HG03457 (cell line): ENCODE results near the gene LRP1B.
"Not testable (repeated sequence)": the region's sequence is repeated elsewhere in the genome, so short reads cannot be mapped to it uniquely, and the experiment has no call there.

Source experiments
- ATAC-seq: cut with Tn5 transposase; IDR thresholded peaks from one replicate; pipeline ENCODE4 v1.9.1; 2021; ENCODE audit warnings: moderate number of reproducible peaks; ENCODE audit not compliant: unreplicated experiment

LRP1B gene

GRCh38 chr2:141906678-141907077 lies 224.1 kb downstream of the LRP1B start:
- no peak for ATAC-seq

GRCh38 chr2:141900826-141901225 lies 230.0 kb downstream of the LRP1B start:
- ATAC-seq, result no peak

- no peak for ATAC-seq
These were observed 231.1 kb downstream of the LRP1B start for GRCh38 chr2:141899740-141900139.

- ATAC-seq, result no peak
These were observed 241.0 kb downstream of the LRP1B start for GRCh38 chr2:141889788-141890187.

- no peak for ATAC-seq
These were observed 241.7 kb downstream of the LRP1B start for GRCh38 chr2:141888987-141889555.

GRCh38 chr2:141887363-141887762 lies 243.5 kb downstream of the LRP1B start:
- no peak for ATAC-seq

- no peak for ATAC-seq
These were observed 252.8 kb downstream of the LRP1B start for GRCh38 chr2:141878016-141878415.

- no peak for ATAC-seq
These were observed 258.7 kb downstream of the LRP1B start for GRCh38 chr2:141871913-141872634.

- ATAC-seq, result no peak
These were observed 261.2 kb downstream of the LRP1B start for GRCh38 chr2:141869572-141869971.

GRCh38 chr2:141863964-141864363 lies 266.9 kb downstream of the LRP1B start:
- no peak for ATAC-seq

- ATAC-seq, result no peak
These were observed 274.4 kb downstream of the LRP1B start for GRCh38 chr2:141856215-141856919.

GRCh38 chr2:141848191-141848590 lies 282.6 kb downstream of the LRP1B start:
- ATAC-seq, result no peak

- no peak for ATAC-seq
These were observed 286.6 kb downstream of the LRP1B start for GRCh38 chr2:141844231-141844630.

GRCh38 chr2:141835103-141835502 lies 295.7 kb downstream of the LRP1B start:
- no peak for ATAC-seq

GRCh38 chr2:141828761-141829160 lies 302.1 kb downstream of the LRP1B start:
- no peak for ATAC-seq

GRCh38 chr2:141824790-141825189 lies 306.0 kb downstream of the LRP1B start:
- no peak for ATAC-seq

- no peak for ATAC-seq
These were observed 309.9 kb downstream of the LRP1B start for GRCh38 chr2:141820893-141821292.

GRCh38 chr2:141815320-141815719 lies 315.5 kb downstream of the LRP1B start:
- ATAC-seq, result not testable (repeated sequence)

- ATAC-seq, result no peak
These were observed 316.7 kb downstream of the LRP1B start for GRCh38 chr2:141814150-141814549.

- no peak for ATAC-seq
These were observed 320.7 kb downstream of the LRP1B start for GRCh38 chr2:141810148-141810547.

- no peak for ATAC-seq
These were observed 324.7 kb downstream of the LRP1B start for GRCh38 chr2:141806090-141806489.

GRCh38 chr2:141805302-141805701 lies 325.5 kb downstream of the LRP1B start:
- ATAC-seq, result no peak
